K562 (cell line): ENCODE results near the gene DSC1. TPM values are rescaled to one million over a fixed set of nuclear protein-coding genes. Genes with fewer than 3 reads are reported as not detected.

Experiments
- ATF2 ChIP-seq: sonication (generic); formaldehyde crosslinking; IDR thresholded peaks from 2 replicates; pipeline ENCODE4 v1.8.1; 2022; ENCODE audit warnings: missing genetic modification reagents
- GATAD2A ChIP-seq: fragments of 450-650 bp; IDR thresholded peaks from 2 replicates; pipeline ENCODE4 v1.6.1; 2017
- HES1 ChIP-seq: fragments of 450-650 bp; IDR thresholded peaks from 2 replicates; pipeline ENCODE4 v1.6.1; 2016; ENCODE audit warnings: low read depth, mild to moderate bottlenecking, moderate library complexity
- MLLT1 ChIP-seq, 2 experiments: fragments of 450-650 bp; IDR thresholded peaks; 2 replicates each; pipeline ENCODE4 v1.6.1; 2016
- PHB ChIP-seq: fragments of 250-450 bp; sonication (Bioruptor Pico); IDR thresholded peaks from 2 replicates; pipeline ENCODE4 v1.5.0; 2021
- POLR2B ChIP-seq: fragments of 450-650 bp; IDR thresholded peaks from 2 replicates; pipeline ENCODE4 v1.6.1; 2018; ENCODE audit warnings: low read depth; ENCODE audit not compliant: partially characterized antibody
- ZC3H8 ChIP-seq: fragments of 450-650 bp; IDR thresholded peaks from 2 replicates; pipeline ENCODE4 v1.6.1; 2017
- ZMIZ1 ChIP-seq, 2 experiments: fragments of 150-350 bp in 1 of 2; IDR thresholded peaks; 2 replicates each; pipeline ENCODE4 v1.6.1; 2012 to 2016; ENCODE audit warnings: low read depth in 2 of 2, low read length in 2 of 2, mild to moderate bottlenecking in 1 of 2, moderate library complexity in 1 of 2
- ZNF318 ChIP-seq, 2 experiments: fragments of 450-650 bp; IDR thresholded peaks; 2 replicates each; pipeline ENCODE4 v1.6.1; 2016; ENCODE audit warnings: mild to moderate bottlenecking in 2 of 2, borderline replicate concordance in 1 of 2, low read depth in 1 of 2, moderate library complexity in 1 of 2
- ZSCAN32 ChIP-seq: fragments of 450-650 bp; formaldehyde crosslinking; IDR thresholded peaks from 2 replicates; pipeline ENCODE4 v1.4.0; 2020; ENCODE audit warnings: mild to moderate bottlenecking, moderate library complexity
- polyA plus RNA-seq, 8 experiments: library from polyadenylated mRNA; depleted of rRNA in 4 of 8; stranded (reverse) in 5 of 8; unstranded in 3 of 8; fragments of >200 nt; fragmentation: Nextera tagmentation in 2 of 8; fragmentation: Illumina TruSeq in 1 of 8; extraction: Ambion mirVana in 2 of 8; extraction: Trizol in 1 of 8; gene quantifications; 2 replicates each; pipeline versions ENCODE4 v1.2.1 to v1.2.3, GENCODE V29; 2011 to 2014; ENCODE audit warnings: inconsistent platforms in 1 of 8, missing spikeins in 1 of 8
- total RNA-seq, 7 experiments: library from RNA; depleted of rRNA in 6 of 7; stranded (reverse); fragments of >200 nt in 6 of 7; fragmentation: Illumina TruSeq in 2 of 7; extraction: Trizol in 2 of 7; gene quantifications; 2 replicates each; pipeline versions ENCODE4 v1.2.1 to v1.2.3, GENCODE V29; 2011 to 2021; ENCODE audit warnings: low replicate concordance in 1 of 7

Gene DSC1
- total and polyA plus RNA-seq, 9 of the 15 experiments (the other 6 are each of a cell fraction or from before 2014, with no cell fraction given), result 0.04 to 0.07 (median 0.05) TPM; not detected in 4

- TF ChIP-seq ZMIZ1 (IDR thresholded peaks at IDR 0.05; ENCODE audit: low read depth in 2 of 2, low read length in 2 of 2) (0 out of 4 replicates have a peak, but pooled peaks of 1 of the 2 experiments have one; percentile 39), ZSCAN32 (CRISPR knock-in tag) (no peak), ZC3H8 (no peak), PHB (CRISPR knock-in tag) (0 out of 2 replicates have a peak, but pooled peaks have one; percentile 2), HES1 (peak; percentile 62; the same call in 1 of the 2 replicates), MLLT1 (IDR thresholded peaks at IDR 0.05) (0 out of 4 replicates have a peak, but pooled peaks of 1 of the 2 experiments have one; percentile 30), GATAD2A (no peak), POLR2B (peak; percentile 42), ATF2 (no peak), ZNF318 (IDR thresholded peaks at IDR 0.05; ENCODE audit: borderline replicate concordance in 1 of 2, low read depth in 1 of 2) (no peak)
Observed at GRCh38 chr18:31101183-31102024, 61.3 kb downstream of the DSC1 start (continued).
